ENCODE measurements around the gene COL5A2. TPM values are rescaled to one million over a fixed set of nuclear protein-coding genes. Genes with fewer than 3 reads are reported as not detected.

Gene COL5A2
- polyA plus RNA-seq, 5 donors: 174 to 222 (median 211) TPM

DNA sequence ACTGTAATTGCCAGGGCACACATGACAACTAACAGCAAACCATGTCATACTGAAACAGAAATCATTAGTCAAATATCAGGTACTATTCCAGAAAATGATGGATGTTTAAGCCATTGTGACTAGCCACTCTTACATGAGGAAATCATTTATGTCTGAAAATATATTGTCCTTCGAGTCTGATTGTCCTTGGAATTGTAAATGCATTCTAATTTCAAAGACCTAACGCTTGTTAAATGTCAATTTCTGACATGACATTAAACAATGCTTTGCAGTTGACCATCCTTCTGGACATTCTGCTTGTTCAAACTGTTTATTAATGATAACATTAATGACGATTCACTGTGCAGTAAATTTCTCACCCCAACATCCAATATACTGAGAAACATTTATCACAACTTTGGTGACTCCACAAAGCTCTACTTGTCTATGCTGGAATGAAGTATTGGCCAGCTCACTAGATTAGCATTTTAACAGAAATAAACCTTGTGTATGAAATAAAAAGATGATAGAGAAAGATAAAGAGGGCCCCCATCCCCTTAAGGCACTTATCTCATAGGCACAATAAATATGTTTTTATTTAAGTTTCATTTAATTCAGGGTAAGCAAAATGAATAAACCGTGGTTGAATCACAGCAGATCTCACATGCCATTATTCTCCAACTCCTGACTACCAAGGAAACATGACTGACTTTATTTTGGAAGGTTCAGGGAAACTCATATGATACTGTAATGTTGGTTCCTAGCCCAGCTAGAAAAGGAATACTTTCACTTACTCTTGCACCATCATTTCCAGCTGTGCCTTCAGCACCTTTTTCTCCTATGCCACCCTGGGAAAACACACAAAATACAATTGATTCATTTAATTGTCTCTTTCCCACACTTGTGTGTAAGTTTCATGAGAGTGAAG lies 123.1 kb downstream of the COL5A2 start:
- DNase-seq: no peak

DNA sequence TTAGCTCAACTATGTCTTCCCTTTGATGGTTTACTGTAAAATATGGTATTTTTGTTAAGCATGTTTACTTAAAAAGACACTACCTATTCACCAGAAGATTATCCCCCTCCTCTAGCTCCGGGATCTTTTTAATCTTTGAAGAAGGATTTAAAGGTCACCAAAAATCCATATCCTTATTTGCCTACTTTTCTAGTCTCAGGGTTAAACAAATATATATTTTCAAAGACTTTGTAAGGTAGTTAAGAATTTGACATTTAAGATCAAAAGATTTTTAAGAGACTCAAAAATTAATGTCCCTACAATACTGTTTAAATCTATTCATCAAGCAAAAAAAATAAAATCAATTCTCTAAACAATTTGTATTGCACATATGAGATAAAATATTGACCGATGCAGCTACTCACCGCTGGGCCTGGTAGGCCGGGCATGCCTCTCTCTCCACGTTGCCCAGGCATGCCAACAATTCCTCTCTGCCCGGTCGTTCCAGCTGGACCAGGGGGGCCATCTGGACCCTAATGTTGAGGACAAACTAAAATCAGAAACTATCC lies 129.3 kb downstream of the COL5A2 start:
- no peak for DNase-seq

- DNase-seq: no peak
Observed at GRCh38 chr2:189049709-189050164, 129.8 kb downstream of the COL5A2 start.

- no peak for DNase-seq
Observed at GRCh38 chr2:189048189-189048588, 131.4 kb downstream of the COL5A2 start.

DNA sequence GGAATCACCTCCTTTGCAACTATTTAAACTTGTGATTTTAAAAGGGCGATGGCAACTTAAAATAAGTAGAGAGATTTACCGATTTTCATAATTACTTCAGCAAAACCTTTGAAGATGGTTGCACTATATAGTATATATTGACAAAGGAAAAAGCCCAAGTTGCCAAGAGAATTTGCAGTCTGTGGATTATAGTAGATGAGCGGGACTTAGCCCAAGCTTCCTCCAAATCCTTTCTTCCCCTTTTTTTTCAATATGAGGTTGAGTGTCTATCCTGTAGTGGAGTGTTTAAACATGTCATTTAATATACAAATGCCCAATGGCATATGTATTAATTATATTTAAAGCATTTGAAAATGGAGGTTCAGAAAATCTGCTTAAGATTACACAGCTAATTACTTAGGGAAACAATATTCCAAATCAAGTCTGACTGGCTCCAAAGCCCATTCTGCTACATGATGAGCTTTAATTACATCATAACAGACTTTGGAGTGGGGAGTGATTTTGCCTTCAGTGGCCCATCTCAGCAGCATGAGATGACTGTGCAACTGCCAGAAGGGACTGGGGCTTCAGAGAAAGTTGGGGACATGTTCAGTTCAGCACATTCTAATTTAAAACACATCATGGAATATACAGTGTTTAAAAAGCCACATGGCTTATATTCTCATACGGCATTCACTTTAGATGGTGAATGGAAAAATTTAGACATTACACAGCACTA lies 132.2 kb downstream of the COL5A2 start:
- no peak for DNase-seq

GRCh38 chr2:189046320-189046719 lies 133.2 kb downstream of the COL5A2 start:
- DNase-seq: no peak

- no peak for DNase-seq
Observed at GRCh38 chr2:189045836-189046235, 133.7 kb downstream of the COL5A2 start.

- no peak for DNase-seq
Observed at GRCh38 chr2:189037518-189037917, 142.0 kb downstream of the COL5A2 start.

DNA sequence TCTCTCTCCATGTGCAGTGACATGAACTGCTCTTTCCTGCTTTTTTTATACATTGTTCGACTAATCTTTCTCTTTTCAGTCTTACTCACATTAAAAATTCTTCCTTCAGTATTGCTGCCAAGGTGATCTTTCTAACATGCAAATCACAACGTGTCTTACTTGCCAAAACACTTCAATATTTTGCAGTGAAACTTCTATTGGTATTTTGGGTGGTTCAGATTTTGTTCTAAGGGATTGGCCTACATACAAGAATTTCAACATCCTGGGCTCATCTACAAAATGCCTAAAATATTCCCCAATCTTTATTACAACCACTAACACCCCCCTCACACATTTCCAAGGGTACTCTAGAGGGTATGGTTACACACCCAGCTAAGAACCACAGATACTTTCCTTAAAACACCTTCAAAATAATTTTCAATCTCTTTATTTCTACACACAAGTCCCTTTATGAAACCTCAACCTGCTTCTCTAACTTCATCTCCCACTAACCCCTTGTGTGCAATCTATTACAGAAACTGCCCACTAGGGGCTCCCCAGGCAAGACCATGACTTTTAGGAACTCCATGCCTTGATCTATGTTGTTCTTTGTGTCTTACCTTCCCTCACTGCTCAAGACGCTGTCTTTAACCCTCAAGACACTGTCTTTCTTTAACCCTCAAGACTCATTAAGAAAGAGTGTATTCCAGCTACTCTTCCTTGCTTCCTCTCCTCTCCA lies 154.5 kb downstream of the COL5A2 start:
- no peak for DNase-seq

DNA sequence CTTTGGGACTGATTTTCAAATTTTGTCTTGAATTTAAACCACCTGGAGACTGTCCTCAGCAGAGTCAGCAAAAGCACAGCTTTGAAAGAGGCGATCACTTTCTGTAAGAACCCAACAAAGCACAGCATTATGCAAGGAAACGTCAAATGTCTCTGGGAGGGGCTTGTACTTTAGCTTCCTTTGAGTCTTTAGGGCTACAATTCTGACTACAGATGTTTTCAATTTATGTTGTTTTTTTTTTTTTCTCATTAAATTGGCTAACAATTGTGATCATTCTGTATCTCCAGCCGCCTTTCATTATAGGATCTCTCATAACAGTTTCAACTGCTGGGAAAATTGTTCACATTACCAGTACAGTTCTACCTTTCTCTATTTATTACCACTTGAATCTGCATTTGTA lies 157.1 kb downstream of the COL5A2 start:
- no peak for DNase-seq

GRCh38 chr2:189022053-189022481 lies 157.5 kb downstream of the COL5A2 start:
- DNase-seq: no peak

DNA sequence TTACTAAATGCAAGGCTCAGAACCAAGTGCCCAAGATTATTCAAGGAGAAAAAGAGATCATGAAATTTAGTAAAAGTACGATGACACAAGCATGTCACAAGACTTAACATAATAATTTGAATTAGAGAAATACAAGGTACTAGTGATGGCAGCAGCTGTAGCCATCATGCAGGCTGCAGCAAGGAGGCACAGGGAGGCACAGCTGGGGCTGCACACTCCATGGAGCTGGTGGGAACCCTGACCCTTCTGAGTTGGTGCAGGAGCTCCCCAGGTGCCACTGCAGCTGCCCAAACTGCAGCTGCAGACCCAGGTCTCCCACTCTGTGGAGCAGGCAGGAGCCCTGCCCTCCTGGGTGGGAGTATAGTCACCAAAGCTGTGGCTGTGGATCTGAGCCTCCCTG lies 159.4 kb downstream of the COL5A2 start:
- DNase-seq: no peak

- DNase-seq: no peak
Observed at GRCh38 chr2:189018631-189019030, 160.9 kb downstream of the COL5A2 start.

DNA sequence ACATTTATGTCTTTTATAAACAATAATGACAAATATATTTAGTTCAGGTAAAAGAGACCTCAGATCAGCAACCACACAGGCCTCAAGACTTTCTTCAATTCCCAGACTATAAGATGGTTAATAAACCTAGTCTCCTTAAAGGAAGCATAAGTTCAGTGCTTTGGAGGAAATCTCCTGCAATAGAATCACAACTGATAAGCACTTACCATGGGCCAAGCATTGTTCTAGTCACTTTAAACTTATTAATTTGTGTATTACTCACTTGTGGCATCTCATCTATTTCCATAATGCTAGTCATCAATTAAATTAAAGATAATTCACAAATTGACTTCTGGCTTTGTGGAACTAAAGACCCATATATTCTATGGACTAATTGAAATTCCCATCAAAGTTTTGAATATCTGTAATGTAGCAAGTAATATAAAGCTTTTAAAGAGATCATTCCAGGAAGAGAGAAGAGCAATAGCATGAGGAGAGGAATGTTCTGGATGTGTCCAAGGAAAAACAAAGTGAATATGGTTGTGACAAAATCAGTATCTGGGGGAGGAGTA lies 163.2 kb downstream of the COL5A2 start:
- DNase-seq: no peak

GRCh38 chr2:189015359-189015758 lies 164.2 kb downstream of the COL5A2 start:
- DNase-seq: no peak

DNA sequence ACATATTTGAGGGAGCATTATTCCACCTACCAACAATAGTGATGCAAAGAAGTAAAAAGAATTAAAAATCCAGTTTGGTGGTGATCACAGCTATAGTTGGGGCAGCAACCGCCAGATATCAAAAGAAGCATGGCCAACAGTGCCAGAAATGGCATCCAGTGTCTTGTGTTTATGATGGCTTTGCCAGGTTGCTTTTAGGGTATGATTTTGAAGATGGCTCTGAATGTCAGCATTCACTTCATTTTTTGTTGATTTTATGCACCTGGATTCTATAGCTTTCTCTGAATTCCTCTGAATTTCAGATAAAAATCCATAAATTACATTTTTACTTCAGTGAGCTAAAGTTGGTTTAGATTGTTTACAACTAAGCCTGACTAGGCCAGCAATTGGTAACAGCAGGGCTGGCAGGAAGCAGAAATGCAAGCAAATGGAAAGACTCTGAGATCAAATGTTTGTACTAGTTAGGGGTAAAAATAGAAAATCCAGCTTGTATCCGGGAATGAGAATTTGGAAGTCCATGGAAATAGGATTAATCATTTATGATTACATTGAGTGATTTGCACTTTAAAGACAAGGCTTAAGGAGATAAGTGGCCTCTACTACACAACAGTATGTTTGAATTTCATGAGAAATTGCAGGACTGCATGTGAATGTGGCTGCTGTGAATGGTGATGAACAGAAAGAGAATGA lies 165.0 kb downstream of the COL5A2 start:
- DNase-seq: no peak

DNA sequence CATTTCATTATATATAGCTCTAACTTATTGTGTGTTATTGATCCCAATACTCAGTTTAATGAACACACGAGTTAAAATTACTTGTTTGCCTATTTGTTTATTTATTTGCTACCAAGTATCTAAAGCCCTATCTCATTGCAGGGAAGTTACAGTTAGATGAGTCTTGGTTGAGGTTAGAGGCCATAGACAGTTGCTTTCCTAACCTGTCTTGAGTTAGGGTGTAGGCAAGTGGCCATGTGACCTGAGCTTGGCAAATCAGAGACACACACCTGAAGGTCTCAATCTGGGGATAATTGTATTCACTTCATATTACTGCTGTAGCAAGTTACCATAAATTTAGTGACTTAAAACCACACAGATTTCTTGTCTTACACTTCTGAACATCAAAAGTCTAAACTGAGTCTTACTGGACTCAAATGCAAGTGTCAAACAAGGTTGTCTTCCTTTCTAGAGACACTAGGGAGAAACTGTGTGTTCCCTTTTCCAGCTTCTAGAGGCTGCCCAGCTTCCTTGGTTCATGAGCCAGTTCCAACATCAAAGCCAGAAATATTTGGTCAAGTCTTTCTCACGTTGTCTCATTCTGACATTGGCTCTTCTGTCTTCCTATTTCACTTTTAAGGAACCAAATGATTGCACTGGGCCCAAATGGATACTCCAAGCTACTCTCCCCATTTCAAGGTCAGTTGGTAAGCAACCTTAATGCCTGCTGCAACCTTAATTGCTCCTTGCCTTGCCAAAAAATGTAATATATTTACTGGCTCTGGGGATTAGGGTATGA lies 165.7 kb downstream of the COL5A2 start:
- no peak for DNase-seq

- no peak for DNase-seq
Observed at GRCh38 chr2:189013031-189013430, 166.5 kb downstream of the COL5A2 start.

DNA sequence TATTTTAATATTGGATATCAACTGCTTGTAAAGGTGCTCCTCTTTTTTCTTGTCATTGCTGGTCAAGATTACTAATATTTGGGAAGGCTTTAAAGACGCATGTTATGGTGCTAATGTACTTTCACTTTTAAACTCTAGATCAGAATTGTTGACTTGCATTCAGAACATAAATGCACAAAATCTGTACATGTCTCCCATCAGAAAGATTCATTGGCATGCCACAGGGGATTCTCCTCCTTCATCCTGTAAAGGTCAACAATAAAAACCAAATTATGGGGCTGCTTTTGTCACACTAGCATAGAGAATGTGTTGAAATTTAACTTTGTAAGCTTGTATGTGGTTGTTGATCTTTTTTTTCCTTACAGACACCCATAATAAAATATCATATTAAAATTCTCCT lies 167.2 kb downstream of the COL5A2 start:
- no peak for DNase-seq

GRCh38 chr2:189010536-189010935 lies 169.0 kb downstream of the COL5A2 start:
- no peak for DNase-seq

All from right lung (tissue), 5 donors.